ENCODE results near the gene CD55.

DNA sequence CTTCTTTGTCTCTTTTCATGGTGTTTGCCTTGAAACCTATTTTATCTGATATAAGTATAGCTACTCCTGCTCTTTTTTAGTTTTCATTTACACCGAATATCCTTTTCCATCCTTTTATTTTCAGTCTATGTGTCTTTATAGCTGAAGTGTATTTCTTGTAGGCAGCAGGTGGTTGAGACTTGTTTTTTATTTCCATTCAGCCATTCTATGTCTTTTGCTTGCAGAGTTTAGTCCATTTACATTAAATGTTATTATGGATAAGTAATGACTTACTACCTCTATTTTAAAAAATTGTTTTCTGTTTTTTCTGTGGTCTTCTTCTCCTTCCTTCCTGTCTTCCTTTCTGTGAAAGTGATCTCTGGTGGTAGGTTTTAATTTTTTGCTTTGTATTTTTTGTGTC, 45.0 kb upstream of the CD55 start:
- TF ChIP-seq CTCF (IDR thresholded peaks at IDR 0.05) (no peak), POLR2A (IDR thresholded peaks at IDR 0.05) (no peak)
